ENCODE results near the gene AKIRIN2. TPM values are rescaled to one million over a fixed set of nuclear protein-coding genes. Genes with fewer than 3 reads are reported as not detected.
A peak's percentile ranks its signal among the peaks of the same experiment; 100 is the strongest.

AKIRIN2 gene
- total and polyA plus RNA-seq, 10 of the 15 experiments (the other 5 are each of a cell fraction or from before 2014, with no cell fraction given): 12.7 to 82.2 (median 42.6) TPM

DNA sequence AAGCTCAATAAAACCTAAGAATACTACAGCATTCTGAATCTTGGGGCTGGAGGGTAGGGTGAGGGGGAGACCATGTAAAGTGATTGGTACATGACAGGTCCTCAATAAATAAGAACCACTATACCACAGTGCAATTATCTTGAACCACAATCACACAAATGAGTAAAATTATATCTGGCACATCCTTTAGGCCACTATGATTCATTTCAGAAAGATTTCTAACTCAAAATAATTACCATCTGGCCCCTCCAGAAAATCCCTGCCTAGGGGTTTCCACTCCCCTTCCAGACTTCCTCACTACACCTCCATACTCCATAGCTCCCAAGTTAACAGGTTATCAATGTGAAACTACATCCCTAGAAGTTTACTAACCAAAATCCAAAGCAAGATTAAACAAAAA is 19.7 kb downstream of the AKIRIN2 start (continued):
- TF ChIP-seq, protein P1, sequence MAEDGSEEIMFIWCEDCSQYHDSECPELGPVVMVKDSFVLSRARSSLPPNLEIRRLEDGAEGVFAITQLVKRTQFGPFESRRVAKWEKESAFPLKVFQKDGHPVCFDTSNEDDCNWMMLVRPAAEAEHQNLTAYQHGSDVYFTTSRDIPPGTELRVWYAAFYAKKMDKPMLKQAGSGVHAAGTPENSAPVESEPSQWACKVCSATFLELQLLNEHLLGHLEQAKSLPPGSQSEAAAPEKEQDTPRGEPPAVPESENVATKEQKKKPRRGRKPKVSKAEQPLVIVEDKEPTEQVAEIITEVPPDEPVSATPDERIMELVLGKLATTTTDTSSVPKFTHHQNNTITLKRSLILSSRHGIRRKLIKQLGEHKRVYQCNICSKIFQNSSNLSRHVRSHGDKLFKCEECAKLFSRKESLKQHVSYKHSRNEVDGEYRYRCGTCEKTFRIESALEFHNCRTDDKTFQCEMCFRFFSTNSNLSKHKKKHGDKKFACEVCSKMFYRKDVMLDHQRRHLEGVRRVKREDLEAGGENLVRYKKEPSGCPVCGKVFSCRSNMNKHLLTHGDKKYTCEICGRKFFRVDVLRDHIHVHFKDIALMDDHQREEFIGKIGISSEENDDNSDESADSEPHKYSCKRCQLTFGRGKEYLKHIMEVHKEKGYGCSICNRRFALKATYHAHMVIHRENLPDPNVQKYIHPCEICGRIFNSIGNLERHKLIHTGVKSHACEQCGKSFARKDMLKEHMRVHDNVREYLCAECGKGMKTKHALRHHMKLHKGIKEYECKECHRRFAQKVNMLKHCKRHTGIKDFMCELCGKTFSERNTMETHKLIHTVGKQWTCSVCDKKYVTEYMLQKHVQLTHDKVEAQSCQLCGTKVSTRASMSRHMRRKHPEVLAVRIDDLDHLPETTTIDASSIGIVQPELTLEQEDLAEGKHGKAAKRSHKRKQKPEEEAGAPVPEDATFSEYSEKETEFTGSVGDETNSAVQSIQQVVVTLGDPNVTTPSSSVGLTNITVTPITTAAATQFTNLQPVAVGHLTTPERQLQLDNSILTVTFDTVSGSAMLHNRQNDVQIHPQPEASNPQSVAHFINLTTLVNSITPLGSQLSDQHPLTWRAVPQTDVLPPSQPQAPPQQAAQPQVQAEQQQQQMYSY (CRISPR knock-in tag; IDR thresholded peaks at IDR 0.05): no peak
- TF ChIP-seq TARDBP (IDR thresholded peaks at IDR 0.05; ENCODE audit: borderline replicate concordance) (no peak), CREB1 (IDR thresholded peaks at IDR 0.05; ENCODE audit: low read depth) (no peak), IKZF2 (IDR thresholded peaks at IDR 0.05) (peak; percentile 80 to 86), POLR2AphosphoS2 (IDR thresholded peaks at IDR 0.05; ENCODE audit: low read depth, low read length) (no peak), NRF1 (conservative IDR thresholded peaks at IDR 0.05; ENCODE audit: low read depth, low read length) (no peak), IKZF1 (conservative IDR thresholded peaks at IDR 0.05) (peak; percentile 84), CREM (IDR thresholded peaks at IDR 0.05; ENCODE audit: low read depth) (peak; percentile 22; the same call in 1 of the 2 replicates)
- TF ChIP-seq, protein P2, sequence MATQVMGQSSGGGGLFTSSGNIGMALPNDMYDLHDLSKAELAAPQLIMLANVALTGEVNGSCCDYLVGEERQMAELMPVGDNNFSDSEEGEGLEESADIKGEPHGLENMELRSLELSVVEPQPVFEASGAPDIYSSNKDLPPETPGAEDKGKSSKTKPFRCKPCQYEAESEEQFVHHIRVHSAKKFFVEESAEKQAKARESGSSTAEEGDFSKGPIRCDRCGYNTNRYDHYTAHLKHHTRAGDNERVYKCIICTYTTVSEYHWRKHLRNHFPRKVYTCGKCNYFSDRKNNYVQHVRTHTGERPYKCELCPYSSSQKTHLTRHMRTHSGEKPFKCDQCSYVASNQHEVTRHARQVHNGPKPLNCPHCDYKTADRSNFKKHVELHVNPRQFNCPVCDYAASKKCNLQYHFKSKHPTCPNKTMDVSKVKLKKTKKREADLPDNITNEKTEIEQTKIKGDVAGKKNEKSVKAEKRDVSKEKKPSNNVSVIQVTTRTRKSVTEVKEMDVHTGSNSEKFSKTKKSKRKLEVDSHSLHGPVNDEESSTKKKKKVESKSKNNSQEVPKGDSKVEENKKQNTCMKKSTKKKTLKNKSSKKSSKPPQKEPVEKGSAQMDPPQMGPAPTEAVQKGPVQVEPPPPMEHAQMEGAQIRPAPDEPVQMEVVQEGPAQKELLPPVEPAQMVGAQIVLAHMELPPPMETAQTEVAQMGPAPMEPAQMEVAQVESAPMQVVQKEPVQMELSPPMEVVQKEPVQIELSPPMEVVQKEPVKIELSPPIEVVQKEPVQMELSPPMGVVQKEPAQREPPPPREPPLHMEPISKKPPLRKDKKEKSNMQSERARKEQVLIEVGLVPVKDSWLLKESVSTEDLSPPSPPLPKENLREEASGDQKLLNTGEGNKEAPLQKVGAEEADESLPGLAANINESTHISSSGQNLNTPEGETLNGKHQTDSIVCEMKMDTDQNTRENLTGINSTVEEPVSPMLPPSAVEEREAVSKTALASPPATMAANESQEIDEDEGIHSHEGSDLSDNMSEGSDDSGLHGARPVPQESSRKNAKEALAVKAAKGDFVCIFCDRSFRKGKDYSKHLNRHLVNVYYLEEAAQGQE (IDR thresholded peaks at IDR 0.05; ENCODE audit: low read depth, low read length): no peak

Measured in GM12878 (cell line).